Nephron (organoid): Measurements from ENCODE around the gene ABTB1.
A peak's percentile ranks its signal among the peaks of the same experiment; 100 is the strongest.

ENCODE experiments used
- H3K27ac Mint-ChIP-seq, 3 experiments: 2 replicates each; pipeline ENCODE4 v1.8.0; 2020; ENCODE audit warnings: mixed read lengths in 3 of 3, mild to moderate bottlenecking in 2 of 3, moderate library complexity in 1 of 3
- H3K27me3 Mint-ChIP-seq: 2 replicates; pipeline ENCODE4 v1.8.0; 2021; ENCODE audit warnings: low read depth, mild to moderate bottlenecking, moderate library complexity, mixed read lengths
- H3K36me3 Mint-ChIP-seq: 2 replicates; pipeline ENCODE4 v1.8.0; 2020; ENCODE audit warnings: low read depth, mixed read lengths
- H3K4me1 Mint-ChIP-seq: 2 replicates; pipeline ENCODE4 v1.8.0; 2020; ENCODE audit warnings: mixed read lengths
- H3K4me3 Mint-ChIP-seq, 3 experiments: 2 replicates each; pipeline ENCODE4 v1.8.0; 2020; ENCODE audit warnings: mild to moderate bottlenecking in 3 of 3, mixed read lengths in 3 of 3, moderate library complexity in 2 of 3
- H3K9me3 Mint-ChIP-seq: 2 replicates; pipeline ENCODE4 v1.8.0; 2020; ENCODE audit warnings: mixed read lengths
- TF ChIP-seq, protein P1 (sequence below), 3 experiments: fragments of 200-600 bp; sonication (generic); IDR thresholded peaks; one replicate each; pipeline ENCODE4 v1.5.0; 2021; ENCODE audit warnings: antibody characterized with exemption in 3 of 3; ENCODE audit not compliant: unreplicated experiment in 3 of 3

The ABTB1 gene

DNA sequence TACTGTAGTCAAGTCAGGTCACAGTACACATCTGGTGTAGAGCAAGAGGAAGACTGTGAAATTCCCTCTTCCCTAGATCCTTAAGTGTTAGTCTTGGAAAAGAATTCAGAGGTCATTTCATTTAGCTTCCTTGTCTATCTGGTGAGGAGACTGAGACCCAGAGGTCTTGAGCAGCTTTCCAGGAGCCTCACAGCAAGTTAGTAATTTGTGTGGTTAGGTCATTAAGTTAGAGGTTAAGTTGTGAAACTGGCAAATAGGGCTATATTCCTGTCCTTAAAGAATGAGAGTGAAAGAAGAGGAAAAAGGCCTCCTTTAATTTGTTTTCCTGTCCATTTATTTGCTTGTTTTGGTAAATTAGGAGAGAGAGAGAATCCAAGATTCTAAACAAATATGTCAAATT, 34.8 kb upstream of the ABTB1 start:
- Mint-ChIP-seq H3K9me3 (no peaks in the 10 kb centered on the region), H3K4me3 (no peak overlapping the region), H3K36me3 (peaks cover 4% of the 10 kb centered on the region), H3K27me3 (peaks cover 3% of the 10 kb centered on the region), H3K4me1 (peaks cover 5% of the 10 kb centered on the region), H3K27ac (peak overlapping the region in 1 of 3 experiments; percentile 34)
- TF ChIP-seq, protein P1, sequence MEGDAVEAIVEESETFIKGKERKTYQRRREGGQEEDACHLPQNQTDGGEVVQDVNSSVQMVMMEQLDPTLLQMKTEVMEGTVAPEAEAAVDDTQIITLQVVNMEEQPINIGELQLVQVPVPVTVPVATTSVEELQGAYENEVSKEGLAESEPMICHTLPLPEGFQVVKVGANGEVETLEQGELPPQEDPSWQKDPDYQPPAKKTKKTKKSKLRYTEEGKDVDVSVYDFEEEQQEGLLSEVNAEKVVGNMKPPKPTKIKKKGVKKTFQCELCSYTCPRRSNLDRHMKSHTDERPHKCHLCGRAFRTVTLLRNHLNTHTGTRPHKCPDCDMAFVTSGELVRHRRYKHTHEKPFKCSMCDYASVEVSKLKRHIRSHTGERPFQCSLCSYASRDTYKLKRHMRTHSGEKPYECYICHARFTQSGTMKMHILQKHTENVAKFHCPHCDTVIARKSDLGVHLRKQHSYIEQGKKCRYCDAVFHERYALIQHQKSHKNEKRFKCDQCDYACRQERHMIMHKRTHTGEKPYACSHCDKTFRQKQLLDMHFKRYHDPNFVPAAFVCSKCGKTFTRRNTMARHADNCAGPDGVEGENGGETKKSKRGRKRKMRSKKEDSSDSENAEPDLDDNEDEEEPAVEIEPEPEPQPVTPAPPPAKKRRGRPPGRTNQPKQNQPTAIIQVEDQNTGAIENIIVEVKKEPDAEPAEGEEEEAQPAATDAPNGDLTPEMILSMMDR (IDR thresholded peaks at IDR 0.05; ENCODE audit: unreplicated experiment in 3 of 3) = no peak

DNA sequence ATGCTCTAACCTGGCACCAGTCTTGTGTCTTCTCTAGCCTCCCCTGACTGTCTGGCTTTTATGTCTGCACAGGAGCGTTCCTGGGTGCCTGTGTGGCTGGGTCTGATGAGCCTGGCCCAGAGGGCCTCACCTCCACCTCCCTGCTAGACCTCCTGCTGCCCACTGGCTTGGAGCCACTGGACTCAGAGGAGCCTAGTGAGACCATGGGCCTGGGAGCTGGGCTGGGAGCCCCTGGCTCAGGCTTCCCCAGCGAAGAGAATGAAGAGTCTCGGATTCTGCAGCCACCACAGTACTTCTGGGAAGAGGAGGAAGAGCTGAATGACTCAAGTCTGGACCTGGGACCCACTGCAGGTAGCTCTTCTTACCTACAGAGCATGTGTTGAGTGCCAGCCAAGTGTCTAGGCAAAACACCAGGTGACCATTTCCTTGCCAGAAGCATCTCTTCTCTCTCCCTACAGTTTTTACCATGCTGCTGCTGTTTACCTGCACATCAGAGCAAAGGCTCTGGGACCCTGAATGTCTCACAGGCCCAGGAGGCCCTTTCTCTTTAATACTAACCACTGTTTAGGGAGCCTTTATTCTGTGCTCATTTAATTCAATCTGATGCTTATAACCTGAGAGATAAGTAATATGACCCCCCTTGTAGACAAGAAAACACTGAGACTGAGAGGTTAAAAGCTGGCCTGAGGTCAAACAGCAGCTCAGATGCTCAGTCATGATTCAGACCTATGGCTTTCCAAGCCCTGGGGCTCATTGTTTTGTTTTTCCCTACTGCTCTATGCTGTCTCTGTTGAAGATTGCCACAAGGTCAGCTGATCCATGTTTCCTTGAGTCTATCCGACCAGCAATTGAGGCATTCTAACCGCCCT, 33.3 kb upstream of the ABTB1 start:
- Mint-ChIP-seq H3K36me3 (peaks cover 10% of the 10 kb centered on the region), H3K9me3 (no peaks in the 10 kb centered on the region), H3K4me1 (peaks cover 5% of the 10 kb centered on the region), H3K27ac (peak overlapping the region in 1 of 3 experiments; percentile 42), H3K4me3 (no peak overlapping the region), H3K27me3 (peaks cover 3% of the 10 kb centered on the region)
- TF ChIP-seq, protein P1 (IDR thresholded peaks at IDR 0.05; ENCODE audit: unreplicated experiment in 3 of 3) = no peak

DNA sequence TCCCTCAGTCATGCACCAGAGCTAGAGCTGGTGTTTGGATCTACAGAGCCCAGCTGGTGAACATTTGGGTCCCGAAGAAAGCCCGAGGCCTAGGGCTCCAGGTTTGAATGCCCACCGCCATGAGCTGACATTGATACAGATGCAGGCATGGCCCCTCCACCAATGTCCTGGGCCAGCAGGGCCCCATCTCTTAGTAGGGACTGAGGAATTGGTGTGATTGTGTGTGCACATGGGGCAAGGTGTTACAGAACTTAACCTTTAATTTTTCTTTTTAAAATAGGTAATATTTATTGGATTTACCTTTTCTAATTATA, 32.8 kb upstream of the ABTB1 start:
- Mint-ChIP-seq H3K9me3 (no peaks in the 10 kb centered on the region), H3K27ac (peak overlapping the region in 1 of 3 experiments; percentile 42), H3K36me3 (peaks cover 16% of the 10 kb centered on the region), H3K4me1 (peaks cover 5% of the 10 kb centered on the region), H3K4me3 (no peak overlapping the region), H3K27me3 (peaks cover 3% of the 10 kb centered on the region)
- TF ChIP-seq, protein P1 (IDR thresholded peaks at IDR 0.05; ENCODE audit: unreplicated experiment in 3 of 3) = no peak

DNA sequence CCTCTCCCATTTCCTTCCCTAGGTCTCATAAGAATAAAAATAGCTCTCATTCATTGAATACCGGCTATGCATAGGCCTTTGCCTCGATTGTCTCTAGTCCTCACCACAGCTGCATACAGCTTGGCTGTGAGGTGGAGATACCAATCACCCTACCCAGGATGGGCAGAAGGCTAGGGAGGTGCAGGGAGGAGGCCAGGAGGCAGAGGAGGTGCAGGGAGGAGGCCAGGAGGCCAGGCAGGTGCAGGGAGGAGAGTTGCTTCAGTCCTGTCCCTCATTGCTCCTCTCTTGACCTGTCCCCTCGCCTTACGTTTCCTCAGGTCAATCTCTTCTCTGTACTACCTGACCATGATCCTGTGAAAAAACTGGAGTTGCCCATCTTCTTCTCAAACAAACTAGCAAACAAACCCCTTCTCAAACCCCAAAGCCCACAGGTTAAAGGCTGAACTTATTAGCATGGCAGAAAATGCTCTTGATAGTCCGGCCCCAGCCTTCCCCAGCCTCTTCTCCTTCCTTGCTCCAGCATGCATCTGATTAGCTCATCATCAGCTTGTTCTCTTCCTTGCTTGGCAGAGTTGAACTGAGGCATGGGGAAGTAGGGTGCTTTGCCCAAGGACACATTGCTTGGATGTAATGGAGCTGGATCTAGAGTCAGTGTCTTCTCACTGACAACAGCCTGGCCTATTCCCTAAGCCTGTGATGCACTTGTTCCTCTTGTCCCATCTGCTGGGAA, 27.9 kb upstream of the ABTB1 start:
- Mint-ChIP-seq H3K27ac (peak overlapping the region in 1 of 3 experiments; percentile 17), H3K9me3 (no peaks in the 10 kb centered on the region), H3K4me3 (no peak overlapping the region), H3K36me3 (peaks cover 17% of the 10 kb centered on the region), H3K4me1 (no peaks in the 10 kb centered on the region), H3K27me3 (no peaks in the 10 kb centered on the region)
- TF ChIP-seq, protein P1 (IDR thresholded peaks at IDR 0.05; ENCODE audit: unreplicated experiment in 3 of 3) = no peak

DNA sequence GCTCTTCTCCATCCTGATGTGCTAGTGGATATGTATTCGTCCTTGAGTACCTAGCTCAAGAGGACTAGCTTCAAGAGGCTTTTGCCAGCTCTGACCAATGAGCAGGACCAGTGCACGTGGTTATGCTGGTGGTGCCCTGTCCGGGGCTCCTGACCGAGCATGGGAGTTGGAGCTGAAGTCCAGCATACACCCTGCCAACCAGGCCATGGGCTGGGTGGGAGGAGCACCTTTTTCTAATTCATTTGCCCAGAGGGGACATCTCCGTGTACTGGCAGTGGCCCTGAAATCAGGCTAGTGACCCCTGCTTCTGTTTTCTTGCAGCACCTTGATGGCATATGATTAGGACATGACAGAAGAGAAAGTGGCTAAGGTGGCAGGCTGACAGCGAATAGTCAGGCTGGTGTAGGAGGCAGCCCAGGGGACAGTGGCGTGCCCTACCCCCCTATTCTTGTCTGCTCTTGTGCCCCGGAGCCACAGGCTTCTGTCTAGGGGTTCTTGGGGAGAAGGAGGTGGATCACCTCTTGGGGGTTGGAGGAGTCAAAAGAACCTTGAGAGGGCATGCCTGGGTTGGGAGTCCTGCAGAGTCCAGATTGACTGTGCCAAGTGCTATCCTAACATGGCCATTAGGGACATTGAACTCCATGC, 27.3 kb upstream of the ABTB1 start:
- H3K4me1 Mint-ChIP-seq = no peaks in the 10 kb centered on the region
- TF ChIP-seq, protein P1 (IDR thresholded peaks at IDR 0.05; ENCODE audit: unreplicated experiment in 3 of 3) = no peak
- peak overlapping the region in 2 of 3 experiments; percentile 48 to 95 for H3K27ac Mint-ChIP-seq
- H3K9me3 Mint-ChIP-seq = no peaks in the 10 kb centered on the region
- H3K27me3 Mint-ChIP-seq = no peaks in the 10 kb centered on the region
- no peak overlapping the region for H3K4me3 Mint-ChIP-seq
- H3K36me3 Mint-ChIP-seq = peaks cover 17% of the 10 kb centered on the region
